ENCODE results near the gene DAGLA. TPM values are rescaled to one million over a fixed set of nuclear protein-coding genes. Genes with fewer than 3 reads are reported as not detected.
"Not testable (repeated sequence)": the region's sequence is repeated elsewhere in the genome, so short reads cannot be mapped to it uniquely, and the experiment has no call there.

DAGLA gene
- total and polyA plus RNA-seq, 2 experiments from 2014 or later = 1.3 TPM

DNA sequence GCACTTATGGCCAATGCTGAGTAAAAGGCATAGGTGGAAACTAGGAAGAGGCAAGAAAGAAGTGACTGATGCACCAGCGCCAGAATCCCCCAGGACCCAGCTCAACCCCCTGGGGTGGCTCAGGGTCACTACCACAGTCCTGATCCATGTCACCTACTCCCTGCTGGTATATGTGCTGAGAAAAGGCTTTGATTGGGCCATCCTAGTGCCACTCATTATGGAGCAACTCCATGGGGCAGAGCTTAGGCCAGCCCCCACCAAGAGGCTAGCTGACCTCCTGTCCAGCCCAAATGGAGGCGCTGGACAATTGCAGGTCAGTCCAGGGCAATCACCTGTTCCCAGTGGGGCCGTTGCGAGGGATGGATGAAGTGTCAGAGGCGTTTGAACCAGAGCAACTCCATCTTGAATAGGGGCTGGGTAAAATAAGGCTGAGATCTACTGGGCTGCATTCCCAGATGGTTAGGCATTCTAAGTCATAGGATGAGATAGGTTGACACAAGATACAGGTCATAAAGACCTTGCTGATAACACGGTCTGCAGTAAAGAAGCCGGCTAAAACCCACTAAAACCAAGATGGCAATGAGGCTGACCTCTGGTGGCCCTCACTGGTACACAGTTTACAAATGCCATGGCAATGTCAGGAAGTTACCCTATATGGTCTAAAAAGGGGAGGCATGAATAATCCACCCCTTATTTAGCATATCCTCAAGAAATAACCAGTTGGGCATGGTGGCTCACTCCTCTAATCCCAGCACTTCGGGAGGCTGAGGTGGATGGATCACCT is 20.6 kb upstream of the DAGLA start:
- Histone ChIP-seq H3K9ac (no peak overlapping the region), H3K36me3 (ENCODE audit: low read depth) (no peaks in the 10 kb centered on the region), H3K4me2 (ENCODE audit: unreplicated experiment) (no peak overlapping the region), H3K9me2 (ENCODE audit: insufficient read depth) (no peaks in the 10 kb centered on the region), H3K27ac (no peak overlapping the region), H3K9me3 (ENCODE audit: low read depth) (no peaks in the 10 kb centered on the region), H4K20me1 (ENCODE audit: insufficient read depth) (no peaks in the 10 kb centered on the region), H3K4me3 (no peak overlapping the region), H3K79me2 (ENCODE audit: insufficient read depth) (no peaks in the 10 kb centered on the region), H3K4me1 (ENCODE audit: insufficient read depth) (no peaks in the 10 kb centered on the region), H3F3A (ENCODE audit: insufficient read depth) (no peaks in the 10 kb centered on the region), H2AFZ (no peak overlapping the region), H3K27me3 (replicated peaks; ENCODE audit: insufficient read depth) (peaks cover 3% of the 10 kb centered on the region; the same call in 1 of the 2 replicates)
- in situ Hi-C loops (cut with MboI) = no loop called here
- no peak for DNase-seq
- WGBS, 2 experiments (ENCODE audit: low coverage in 1 of 2, low lambda C conversion rate in 2 of 2, missing lambda C conversion rate in 2 of 2) = 80 to 81% methylated on average over 8 of the region's 8 CpGs
- TF ChIP-seq EZH2phosphoT487 (IDR thresholded peaks at IDR 0.05; ENCODE audit: insufficient read depth, low read depth) = no peak
- no peak for TF ChIP-seq EZH2 (IDR thresholded peaks at IDR 0.05; ENCODE audit: insufficient read depth, poor library complexity, severe bottlenecking)

DNA sequence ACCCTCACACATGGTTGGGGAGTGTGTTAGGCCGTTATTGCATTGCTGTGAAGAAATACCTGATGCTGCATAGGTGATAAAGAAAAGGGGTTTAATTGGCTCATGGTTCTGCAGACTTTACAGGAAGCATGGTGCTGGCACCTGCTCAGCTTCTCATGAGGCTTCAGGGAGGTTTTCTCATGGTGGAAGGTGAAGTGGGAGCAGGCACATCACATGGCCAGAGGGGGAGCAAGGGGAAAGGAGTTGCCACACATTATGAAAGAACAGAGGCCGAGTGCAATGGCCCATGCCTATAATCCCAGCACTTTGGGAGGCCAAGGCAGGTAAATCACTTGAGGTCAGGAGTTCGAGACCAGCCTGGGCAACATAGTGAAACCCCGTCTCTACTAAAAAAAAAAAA is 19.2 kb upstream of the DAGLA start:
- H4K20me1 ChIP-seq (ENCODE audit: insufficient read depth); H3F3A ChIP-seq (ENCODE audit: insufficient read depth); H3K9ac ChIP-seq; H3K9me3 ChIP-seq (ENCODE audit: low read depth); H3K9me2 ChIP-seq (ENCODE audit: insufficient read depth); H3K27ac ChIP-seq; H3K4me3 ChIP-seq; H3K36me3 ChIP-seq (ENCODE audit: low read depth); H2AFZ ChIP-seq; in situ Hi-C loops (cut with MboI); DNase-seq; H3K27me3 ChIP-seq (replicated peaks; ENCODE audit: insufficient read depth); H3K79me2 ChIP-seq (ENCODE audit: insufficient read depth); H3K4me2 ChIP-seq (ENCODE audit: unreplicated experiment); H3K4me1 ChIP-seq (ENCODE audit: insufficient read depth): not testable (repeated sequence)
- 34 to 54% methylated on average over 3 to 4 of the region's 4 CpGs for WGBS, 2 experiments (ENCODE audit: low coverage in 1 of 2, low lambda C conversion rate in 2 of 2, missing lambda C conversion rate in 2 of 2)

DNA sequence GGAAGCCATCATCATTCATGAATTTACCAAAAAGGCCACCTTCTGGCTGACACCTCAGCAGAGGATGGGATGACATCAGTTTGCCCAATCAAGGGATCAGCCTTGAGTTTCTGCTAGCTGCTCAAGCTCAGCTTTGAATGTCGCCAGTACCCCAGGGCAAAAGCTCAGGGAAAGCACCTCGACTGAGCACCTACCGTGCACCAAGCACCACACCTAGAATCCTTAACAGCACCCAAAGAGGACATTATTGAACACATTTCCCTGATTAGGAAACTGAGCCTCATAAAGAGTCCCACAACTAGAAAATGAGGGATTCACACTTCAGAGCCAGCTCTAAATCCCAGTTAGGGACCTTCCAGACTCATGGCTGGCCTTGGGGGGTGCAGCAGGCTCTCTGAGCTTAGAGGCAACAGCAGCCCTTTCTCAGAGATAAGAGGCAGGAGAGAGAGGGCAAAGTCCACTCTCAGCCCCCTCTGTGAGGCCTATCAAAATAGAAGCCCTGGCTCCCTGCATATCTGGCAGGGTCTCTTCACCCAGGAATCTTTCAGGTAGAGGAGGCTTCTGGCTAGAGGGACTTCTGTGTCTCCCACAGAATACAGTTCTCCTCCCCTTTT is 13.4 kb upstream of the DAGLA start:
- H3K9me3 ChIP-seq (ENCODE audit: low read depth) = no peaks in the 10 kb centered on the region
- TF ChIP-seq EZH2 (IDR thresholded peaks at IDR 0.05; ENCODE audit: insufficient read depth, poor library complexity, severe bottlenecking) = no peak
- TF ChIP-seq EZH2phosphoT487 (IDR thresholded peaks at IDR 0.05; ENCODE audit: insufficient read depth, low read depth) = no peak
- H3K27ac ChIP-seq = no peak overlapping the region
- WGBS, 2 experiments (ENCODE audit: low coverage in 1 of 2, low lambda C conversion rate in 2 of 2, missing lambda C conversion rate in 2 of 2) = 63 to 75% methylated on average over 3 of the region's 3 CpGs
- in situ Hi-C loops (cut with MboI) = no loop called here
- no peak overlapping the region for H3K4me3 ChIP-seq
- H3K4me1 ChIP-seq (ENCODE audit: insufficient read depth) = no peaks in the 10 kb centered on the region
- H3K36me3 ChIP-seq (ENCODE audit: low read depth) = no peaks in the 10 kb centered on the region
- no peak overlapping the region for H3K4me2 ChIP-seq (ENCODE audit: unreplicated experiment)
- no peaks in the 10 kb centered on the region for H3K9me2 ChIP-seq (ENCODE audit: insufficient read depth)
- H3K27me3 ChIP-seq (replicated peaks; ENCODE audit: insufficient read depth) = peaks cover 28% of the 10 kb centered on the region
- no peaks in the 10 kb centered on the region for H4K20me1 ChIP-seq (ENCODE audit: insufficient read depth)
- no peak for DNase-seq
- no peaks in the 10 kb centered on the region for H3F3A ChIP-seq (ENCODE audit: insufficient read depth)
- H3K9ac ChIP-seq = no peak overlapping the region
- no peaks in the 10 kb centered on the region for H3K79me2 ChIP-seq (ENCODE audit: insufficient read depth)
- no peak overlapping the region for H2AFZ ChIP-seq

DNA sequence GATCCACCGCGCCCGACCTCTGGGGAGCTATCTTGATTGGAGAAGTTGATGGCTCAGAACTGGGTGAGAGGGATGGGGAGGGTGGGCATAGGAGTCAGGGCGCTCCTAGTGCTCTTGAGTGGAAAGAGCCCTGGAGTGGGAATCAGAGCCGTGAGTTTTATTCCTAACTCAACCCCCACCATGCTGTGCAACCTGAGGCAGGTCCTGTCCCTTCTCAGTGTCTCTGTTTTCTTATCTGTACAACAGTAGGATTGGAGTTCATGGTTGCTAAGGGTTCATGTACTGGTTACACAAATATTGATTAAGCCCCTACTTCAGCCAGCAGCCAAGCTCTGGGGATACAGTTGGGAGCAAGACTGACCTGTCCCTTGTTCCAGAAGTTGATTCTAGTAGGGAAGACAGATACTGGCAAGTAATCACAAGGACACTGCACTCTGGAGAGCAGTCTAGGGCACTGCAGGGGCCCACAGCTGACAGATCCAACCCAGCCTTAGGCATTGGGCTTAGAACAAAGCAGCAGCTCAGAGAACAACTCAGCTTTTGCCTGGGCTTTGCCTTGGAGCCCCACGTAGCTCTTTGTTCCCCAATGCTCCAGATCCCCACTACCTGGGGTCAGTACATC is 12.4 kb upstream of the DAGLA start:
- in situ Hi-C loops (cut with MboI) = no loop called here
- Histone ChIP-seq H3F3A (ENCODE audit: insufficient read depth) (no peaks in the 10 kb centered on the region), H3K79me2 (ENCODE audit: insufficient read depth) (no peaks in the 10 kb centered on the region), H3K27ac (no peak overlapping the region), H4K20me1 (ENCODE audit: insufficient read depth) (no peaks in the 10 kb centered on the region), H3K9me2 (ENCODE audit: insufficient read depth) (no peaks in the 10 kb centered on the region), H3K4me1 (ENCODE audit: insufficient read depth) (no peaks in the 10 kb centered on the region), H3K4me2 (ENCODE audit: unreplicated experiment) (no peak overlapping the region), H3K27me3 (replicated peaks; ENCODE audit: insufficient read depth) (peaks cover 33% of the 10 kb centered on the region), H3K4me3 (no peak overlapping the region), H3K36me3 (ENCODE audit: low read depth) (no peaks in the 10 kb centered on the region), H2AFZ (no peak overlapping the region), H3K9me3 (ENCODE audit: low read depth) (no peaks in the 10 kb centered on the region), H3K9ac (no peak overlapping the region)
- no peak for DNase-seq
- WGBS, 2 experiments (ENCODE audit: low coverage in 1 of 2, low lambda C conversion rate in 2 of 2, missing lambda C conversion rate in 2 of 2) = 62 to 68% methylated on average over 5 to 6 of the region's 6 CpGs
- no peak for TF ChIP-seq EZH2 (IDR thresholded peaks at IDR 0.05; ENCODE audit: insufficient read depth, poor library complexity, severe bottlenecking)
- TF ChIP-seq EZH2phosphoT487 (IDR thresholded peaks at IDR 0.05; ENCODE audit: insufficient read depth, low read depth) = no peak

Data from GM23248 (cell line).